ENCODE results near the gene PRM3.

Gene PRM3

DNA sequence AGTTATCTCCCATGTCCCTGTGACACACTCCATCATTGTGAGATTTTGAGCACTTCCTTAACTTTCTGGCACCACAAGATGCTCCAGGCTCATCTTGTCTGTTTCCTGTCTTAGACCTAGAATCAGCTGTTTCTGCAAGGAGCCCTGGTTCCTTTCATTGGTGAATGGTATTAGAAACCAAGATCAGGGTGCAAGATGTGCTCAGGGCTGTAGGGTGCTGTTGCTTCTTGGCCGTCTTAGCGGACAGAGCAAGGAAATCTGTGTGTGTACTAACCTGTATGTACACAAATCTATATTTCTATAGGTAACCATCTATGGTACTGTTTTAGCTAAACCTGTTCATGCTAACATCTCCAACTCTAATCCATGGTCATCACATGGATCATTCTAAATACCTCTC lies 15.8 kb upstream of the PRM3 start:
- no peak overlapping the region for H3K27ac ChIP-seq
- TF ChIP-seq, protein P1, sequence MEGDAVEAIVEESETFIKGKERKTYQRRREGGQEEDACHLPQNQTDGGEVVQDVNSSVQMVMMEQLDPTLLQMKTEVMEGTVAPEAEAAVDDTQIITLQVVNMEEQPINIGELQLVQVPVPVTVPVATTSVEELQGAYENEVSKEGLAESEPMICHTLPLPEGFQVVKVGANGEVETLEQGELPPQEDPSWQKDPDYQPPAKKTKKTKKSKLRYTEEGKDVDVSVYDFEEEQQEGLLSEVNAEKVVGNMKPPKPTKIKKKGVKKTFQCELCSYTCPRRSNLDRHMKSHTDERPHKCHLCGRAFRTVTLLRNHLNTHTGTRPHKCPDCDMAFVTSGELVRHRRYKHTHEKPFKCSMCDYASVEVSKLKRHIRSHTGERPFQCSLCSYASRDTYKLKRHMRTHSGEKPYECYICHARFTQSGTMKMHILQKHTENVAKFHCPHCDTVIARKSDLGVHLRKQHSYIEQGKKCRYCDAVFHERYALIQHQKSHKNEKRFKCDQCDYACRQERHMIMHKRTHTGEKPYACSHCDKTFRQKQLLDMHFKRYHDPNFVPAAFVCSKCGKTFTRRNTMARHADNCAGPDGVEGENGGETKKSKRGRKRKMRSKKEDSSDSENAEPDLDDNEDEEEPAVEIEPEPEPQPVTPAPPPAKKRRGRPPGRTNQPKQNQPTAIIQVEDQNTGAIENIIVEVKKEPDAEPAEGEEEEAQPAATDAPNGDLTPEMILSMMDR (conservative IDR thresholded peaks at IDR 0.05), result no peak

DNA sequence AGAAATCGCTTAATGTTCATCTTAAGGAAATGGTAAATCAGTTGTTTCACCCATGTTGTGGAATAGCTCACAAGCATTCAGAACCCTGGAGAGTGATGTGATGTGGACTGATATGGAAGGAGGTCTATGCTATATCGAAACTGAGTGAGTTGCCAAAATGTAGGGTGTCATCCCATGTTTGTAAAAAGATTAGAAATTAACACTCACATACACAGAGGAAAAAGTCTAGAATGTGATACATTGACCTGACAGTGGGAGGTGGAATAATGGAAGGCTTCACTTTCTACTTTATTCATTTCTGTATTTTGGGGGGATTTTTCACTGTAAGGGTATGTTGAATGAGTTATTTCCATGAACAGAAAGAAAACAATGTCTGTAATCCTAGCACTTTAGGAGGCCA lies 12.4 kb upstream of the PRM3 start:
- H3K27ac ChIP-seq, result no peak overlapping the region
- TF ChIP-seq, protein P1 (conservative IDR thresholded peaks at IDR 0.05), result no peak

DNA sequence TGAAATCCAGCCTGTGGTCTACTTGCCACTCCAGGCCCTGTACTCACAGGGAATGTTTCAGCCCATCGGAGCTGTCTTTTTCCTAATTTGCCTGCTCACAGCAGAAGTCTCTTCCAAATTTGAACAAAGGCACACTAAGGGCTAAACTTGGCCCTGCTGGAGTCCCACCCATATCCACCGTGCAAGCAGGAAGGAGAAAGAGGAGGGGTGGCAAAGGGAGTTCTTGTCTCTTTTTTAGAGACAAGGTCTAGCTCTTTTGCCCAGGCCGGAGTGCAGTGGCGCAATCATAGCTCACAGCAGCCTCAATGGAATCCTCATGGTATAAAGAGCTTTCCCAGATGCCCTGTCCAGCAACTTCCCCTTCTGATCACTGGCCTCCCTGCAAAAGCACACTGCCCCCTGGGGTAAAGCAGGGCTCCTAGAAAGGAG lies 10.4 kb upstream of the PRM3 start:
- H3K27ac ChIP-seq, result no peak overlapping the region

DNA sequence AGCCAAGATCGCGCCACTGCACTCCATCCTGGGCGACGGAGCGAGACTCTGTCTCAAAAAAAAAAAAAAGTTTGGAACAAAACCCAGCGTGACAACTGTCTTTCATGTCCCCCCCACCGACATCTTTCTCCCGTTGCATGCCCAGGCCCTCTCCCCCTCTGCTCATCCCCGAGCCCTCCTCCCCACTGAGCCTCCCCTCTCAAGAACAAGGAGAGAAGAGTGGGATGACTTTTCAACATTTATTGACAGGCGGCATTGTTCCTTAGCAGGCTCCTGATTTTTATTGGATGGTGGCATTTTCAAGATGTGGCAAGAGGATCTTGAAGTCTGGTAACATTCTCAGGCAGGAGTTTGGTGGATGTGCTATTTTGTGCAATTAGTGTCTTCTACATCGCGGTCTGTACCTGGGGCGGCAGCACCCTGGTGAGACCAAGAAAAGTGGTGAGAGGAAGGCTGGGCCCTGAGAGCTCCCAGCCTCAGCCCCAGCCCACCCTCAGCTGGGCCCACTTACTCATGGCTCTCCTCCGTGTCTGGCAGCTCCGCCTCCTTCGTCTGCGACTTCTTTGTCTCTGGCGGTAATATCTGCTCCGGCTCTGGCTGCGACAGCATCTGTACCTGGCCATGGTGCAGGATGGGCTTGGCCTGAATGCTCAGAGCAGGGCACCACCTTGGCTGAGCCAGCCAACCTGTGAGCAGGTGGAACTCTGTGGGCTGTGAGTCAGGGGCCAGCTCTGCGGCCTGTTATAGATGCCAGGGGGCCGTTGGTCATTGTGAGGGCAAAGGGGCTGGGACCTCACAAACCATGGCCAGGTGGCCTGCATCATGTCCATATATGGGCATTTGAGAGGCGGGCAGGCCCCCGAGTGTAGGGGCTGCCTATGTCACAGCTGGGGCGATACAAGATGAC lies 7.4 kb upstream of the PRM3 start, which contains the start of gene PRM1:
TSS of gene PRM1 (minus strand) at position 715 of the 907 bp plus-strand sequence. CDS start at position 623, 92 bp downstream.
- TF ChIP-seq, protein P1 (conservative IDR thresholded peaks at IDR 0.05), result no peak
- no peak within 1 kb of the TSS for H3K27ac ChIP-seq

More for the DNA sequence above, 10.4 kb upstream of the PRM3 start:
- TF ChIP-seq, protein P1 (conservative IDR thresholded peaks at IDR 0.05), result no peak

DNA sequence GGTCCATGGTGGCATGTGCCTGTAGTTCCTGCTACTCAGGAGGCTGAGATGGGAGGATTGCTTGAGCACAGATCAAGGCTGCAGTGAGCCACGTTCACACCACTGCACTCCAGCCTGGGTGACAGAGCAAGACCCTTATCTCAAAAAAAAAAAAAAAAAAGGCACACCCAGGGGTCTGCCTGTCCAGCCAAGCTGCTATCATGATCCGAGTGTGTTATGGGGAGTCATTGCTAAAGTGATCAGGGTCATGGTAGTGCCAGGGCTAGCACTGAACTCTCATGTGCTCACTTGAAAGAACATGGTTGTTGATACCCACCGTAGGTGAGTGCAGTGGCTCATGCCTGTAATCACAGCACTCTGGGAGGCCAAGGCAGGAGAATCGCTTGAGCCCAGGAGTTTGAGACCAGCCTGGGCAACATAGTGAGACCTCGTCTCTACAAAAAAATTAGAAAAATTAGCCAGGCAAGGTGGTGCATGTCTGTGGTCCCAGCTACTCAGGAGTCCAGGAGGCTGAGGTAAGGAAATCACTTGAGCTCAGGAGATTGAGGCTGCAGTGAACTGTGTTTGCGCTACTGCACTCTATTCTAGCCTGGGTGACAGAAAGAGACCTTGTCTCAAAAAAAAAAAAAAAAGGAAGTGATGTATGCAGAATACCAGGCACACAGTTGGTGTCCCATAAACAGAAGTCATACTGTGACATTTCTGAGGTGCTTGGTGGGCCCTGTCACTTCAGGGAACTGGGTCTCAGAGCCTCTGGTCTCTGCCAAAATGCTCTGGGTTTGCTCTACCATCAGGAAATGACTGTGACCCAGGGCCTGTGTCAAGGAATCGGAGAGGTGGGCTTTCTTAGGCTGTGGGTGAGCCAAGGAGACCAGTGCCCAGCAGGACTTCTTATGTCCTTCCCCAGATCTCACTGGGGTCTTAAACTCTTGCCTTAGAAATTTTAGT lies 5.5 kb upstream of the PRM3 start:
- TF ChIP-seq, protein P1 (conservative IDR thresholded peaks at IDR 0.05), result no peak
- no peak overlapping the region for H3K27ac ChIP-seq

DNA sequence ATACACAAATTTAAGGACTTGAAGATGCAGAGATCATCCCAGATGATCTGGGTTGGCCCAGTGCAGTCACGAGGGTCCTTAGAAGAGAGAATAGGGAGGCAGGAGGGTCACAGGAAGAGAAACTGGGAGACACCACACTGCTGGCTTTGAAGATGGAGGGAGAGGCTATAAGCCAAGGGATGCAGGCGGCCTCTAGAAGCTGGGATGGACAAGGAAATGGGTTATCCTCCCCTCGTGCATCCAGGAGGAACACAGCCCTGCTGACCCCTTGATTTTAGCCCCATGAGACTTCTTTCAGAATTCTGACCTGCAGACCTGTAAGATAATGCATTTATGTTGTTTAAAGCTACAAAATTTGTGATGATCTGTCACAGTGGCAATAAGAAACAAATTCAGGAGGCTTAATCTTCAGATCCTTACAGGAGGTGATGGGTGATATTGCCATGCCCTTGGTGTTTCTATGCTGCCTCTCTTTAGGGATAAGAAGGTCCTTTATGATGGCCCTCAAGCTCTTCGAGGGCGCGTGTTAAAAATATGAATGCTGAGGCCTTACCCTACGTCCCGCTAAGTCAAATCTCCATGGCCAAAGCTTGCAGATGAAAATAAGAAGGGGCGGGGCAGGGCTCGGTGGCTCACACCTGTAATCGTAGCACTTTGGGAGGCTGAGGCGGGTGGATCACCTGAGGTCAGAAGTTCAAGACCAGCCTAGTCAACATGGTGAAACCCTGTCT lies 4.3 kb upstream of the PRM3 start:
- H3K27ac ChIP-seq, result no peak overlapping the region
- TF ChIP-seq, protein P1 (conservative IDR thresholded peaks at IDR 0.05), result no peak

Measured in VCaP (cell line).